OCI-LY3 (cell line): ENCODE measurements around the gene PIH1D1.

Experiments
- EZH2phosphoT487 ChIP-seq: fragments of 200-600 bp; shearing (Covaris generic); IDR thresholded peaks from 2 replicates; pipeline ENCODE4 v1.6.1; 2018; ENCODE audit warnings: antibody characterized with exemption, mixed run types, low read depth
- TF ChIP-seq, protein P1 (sequence below): fragments of 200-600, 300-600 bp; sonication (generic); IDR thresholded peaks from 2 replicates; pipeline ENCODE4 v1.5.1; 2014; ENCODE audit warnings: antibody characterized with exemption, low read length, low read depth

- TF ChIP-seq, protein P1, sequence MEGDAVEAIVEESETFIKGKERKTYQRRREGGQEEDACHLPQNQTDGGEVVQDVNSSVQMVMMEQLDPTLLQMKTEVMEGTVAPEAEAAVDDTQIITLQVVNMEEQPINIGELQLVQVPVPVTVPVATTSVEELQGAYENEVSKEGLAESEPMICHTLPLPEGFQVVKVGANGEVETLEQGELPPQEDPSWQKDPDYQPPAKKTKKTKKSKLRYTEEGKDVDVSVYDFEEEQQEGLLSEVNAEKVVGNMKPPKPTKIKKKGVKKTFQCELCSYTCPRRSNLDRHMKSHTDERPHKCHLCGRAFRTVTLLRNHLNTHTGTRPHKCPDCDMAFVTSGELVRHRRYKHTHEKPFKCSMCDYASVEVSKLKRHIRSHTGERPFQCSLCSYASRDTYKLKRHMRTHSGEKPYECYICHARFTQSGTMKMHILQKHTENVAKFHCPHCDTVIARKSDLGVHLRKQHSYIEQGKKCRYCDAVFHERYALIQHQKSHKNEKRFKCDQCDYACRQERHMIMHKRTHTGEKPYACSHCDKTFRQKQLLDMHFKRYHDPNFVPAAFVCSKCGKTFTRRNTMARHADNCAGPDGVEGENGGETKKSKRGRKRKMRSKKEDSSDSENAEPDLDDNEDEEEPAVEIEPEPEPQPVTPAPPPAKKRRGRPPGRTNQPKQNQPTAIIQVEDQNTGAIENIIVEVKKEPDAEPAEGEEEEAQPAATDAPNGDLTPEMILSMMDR = no peak
- TF ChIP-seq EZH2phosphoT487 = no peak
Observed at GRCh38 chr19:49415102-49415809, 36.4 kb downstream of the PIH1D1 start.
